Right forelimb (tissue), 1 donor: ENCODE results near the gene ICAM1.

ENCODE experiments used
- DNase-seq: peaks from one replicate; pipeline ENCODE4 v3.0.0-alpha.2; 2018

Gene ICAM1

DNA sequence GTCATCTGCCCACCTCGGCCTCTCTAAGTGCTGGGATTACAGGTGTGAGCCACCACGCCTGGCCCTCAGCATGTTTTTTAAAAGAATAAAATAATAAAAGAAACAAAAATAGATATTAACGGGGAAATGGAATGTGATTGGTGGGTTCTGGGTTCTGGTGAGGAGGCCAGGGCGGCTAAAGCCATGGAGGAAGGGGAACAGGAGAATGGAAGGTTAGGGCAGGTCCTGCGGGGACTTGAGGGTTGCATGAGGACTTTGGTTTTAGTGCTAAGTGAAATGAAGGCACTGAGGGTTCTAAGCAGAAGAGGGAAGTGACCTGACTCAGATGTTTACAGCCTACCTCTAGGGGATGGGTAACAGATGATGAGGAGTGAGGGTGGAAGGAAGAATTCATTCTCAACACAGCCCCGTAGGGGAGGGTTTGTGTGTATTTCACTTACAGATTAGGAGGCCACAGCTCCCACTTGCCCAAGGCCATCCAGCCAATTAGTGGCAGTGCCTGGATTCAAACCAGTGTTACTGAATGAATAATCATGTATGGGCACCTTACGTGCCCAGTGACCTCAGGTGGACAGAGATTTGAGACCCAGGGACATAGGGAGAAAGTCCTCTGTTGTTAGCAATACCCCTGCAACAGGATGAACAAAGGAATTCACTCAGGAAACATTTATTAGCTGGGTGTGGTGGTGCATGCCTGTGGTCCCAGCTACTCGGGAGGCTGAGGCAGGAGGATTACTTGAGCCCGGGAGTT is 25.6 kb upstream of the ICAM1 start:
- DNase-seq: no peak

DNA sequence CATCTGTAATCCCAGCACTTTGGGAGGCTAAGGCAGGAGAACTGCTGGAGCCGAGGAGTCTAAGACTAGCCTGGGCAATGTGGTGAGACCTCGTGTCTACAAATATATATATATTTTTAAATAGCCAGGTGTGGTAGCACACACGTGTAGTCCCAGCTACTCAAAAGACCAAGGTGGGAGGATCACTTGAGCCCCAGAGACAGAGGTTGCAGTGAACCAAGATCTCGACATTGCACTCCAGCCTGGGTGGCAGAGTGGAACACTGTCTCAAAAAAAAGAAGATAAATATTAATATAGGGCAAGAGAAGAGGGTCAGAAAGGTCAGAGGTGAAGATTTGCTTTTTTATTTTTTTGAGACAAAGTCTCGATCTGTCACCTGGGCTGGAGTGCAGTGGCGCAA is 24.4 kb upstream of the ICAM1 start:
- no peak for DNase-seq

DNA sequence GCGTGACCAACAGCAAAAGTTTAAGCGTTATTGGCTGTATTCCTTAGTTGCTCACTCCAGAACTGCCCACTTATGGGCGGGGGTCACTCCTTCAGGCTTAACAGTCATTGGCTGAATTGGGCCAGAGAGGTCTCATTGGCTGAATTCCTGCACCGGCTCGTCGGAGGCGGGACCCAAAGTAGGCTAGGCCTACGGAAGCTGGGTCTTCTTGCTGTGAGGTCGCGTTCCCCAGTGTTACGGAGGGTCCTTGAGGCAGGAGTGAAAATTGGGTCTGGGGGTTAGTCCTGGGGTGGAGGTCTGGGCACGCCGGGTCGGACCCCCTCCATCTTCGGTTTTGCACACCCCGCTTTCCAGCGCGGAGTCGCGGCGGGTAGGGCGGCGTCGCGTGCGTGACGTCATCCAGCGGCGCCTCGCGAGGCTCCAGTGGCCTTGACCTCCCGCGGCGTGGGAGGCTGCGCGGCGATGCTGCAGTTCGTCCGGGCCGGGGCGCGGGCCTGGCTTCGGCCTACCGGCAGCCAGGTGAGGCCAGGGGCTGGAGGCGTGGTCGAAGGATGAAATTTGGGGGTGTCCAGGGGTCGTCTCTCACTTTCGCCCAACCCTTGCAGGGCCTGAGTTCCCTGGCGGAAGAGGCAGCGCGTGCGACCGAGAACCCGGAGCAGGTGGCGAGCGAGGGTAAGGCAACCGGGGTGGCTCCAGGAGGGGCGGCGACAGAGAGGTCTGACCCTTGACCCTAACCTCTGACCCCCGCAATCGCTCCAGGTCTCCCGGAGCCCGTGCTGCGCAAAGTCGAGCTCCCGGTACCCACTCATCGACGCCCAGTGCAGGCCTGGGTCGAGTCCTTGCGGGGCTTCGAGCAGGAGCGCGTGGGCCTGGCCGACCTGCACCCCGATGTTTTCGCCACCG is 18.9 kb upstream of the ICAM1 start, which contains the start of gene MRPL4:
Gene MRPL4 (plus strand): TSS at position 423 of the 903 bp plus-strand sequence. CDS start 40 bp downstream, at position 463.
- DNase-seq: peak; percentile 96

DNA sequence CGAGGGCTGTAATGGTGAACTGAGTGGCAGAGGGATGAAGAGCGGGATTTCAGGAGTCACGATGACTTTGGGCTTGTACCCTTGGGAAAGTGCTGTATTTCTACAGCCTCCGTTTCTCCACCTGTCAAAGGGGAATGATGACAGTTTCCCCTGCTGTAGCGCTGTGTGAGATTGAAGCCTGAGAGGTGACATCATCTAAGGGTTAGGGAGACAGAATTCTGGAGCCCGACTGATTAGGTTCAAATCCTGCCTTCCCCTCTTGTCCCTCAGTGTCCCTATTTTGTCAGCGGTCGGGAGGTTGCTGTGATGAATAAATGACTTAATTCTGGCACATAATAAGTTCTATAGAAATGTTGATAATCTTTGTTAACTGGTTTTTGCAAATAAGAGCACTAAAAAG is 18.2 kb upstream of the ICAM1 start:
- no peak for DNase-seq

DNA sequence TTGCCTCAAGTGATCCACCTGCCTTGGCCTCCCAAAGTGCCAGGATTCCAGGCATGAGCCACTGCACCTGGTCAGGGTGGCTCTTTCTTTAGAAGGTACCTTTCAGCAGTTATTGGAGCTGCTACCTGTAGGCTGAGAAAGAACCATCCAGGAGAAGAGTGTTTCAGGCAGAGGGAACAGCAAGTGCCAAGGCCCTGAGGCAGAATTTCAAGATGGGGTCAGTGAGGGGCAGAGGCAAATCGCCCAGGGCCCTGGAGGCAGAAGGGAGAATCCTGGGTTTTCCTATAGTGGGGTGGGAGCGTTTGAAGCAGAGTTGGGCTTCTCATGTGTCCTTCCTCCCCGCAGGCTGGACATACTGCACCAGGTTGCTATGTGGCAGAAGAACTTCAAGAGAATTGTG is 16.7 kb upstream of the ICAM1 start:
- no peak for DNase-seq

DNA sequence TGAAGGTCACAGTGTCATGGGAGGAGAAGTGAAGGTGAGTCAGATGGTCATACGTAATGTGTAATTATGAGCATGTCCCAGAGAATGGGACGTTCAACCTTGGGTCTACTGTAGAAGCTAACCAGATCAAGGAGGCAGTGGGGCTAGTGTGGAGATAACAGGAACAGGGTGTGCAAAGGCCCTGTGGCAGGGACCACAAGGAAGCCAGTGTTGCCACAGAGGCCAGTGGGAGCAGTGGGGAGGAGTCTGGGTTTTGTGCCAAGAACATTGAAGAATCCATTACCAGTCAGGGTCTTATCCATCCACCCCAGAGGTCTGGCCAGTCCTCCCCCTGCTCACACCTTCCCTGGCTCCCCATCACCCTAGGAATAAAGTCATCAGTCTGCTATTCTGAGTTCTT is 15.6 kb upstream of the ICAM1 start:
- DNase-seq: no peak

DNA sequence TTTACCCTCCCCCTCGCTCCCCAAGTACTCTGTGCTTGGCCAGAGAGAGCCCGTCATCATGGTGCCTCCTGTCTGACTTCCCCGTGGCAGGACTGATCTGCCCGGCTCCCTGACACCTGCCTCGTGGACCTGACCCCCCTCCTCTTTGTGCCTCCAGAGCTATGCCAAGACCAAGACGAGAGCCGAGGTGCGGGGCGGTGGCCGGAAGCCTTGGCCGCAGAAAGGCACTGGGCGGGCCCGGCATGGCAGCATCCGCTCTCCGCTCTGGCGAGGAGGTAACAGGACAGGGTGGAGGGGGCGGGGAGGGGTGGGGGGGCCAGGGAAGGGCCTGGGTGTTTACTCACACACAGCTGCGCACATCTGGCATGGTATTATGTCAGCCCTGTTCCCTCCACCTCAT is 14.4 kb upstream of the ICAM1 start:
- no peak for DNase-seq

DNA sequence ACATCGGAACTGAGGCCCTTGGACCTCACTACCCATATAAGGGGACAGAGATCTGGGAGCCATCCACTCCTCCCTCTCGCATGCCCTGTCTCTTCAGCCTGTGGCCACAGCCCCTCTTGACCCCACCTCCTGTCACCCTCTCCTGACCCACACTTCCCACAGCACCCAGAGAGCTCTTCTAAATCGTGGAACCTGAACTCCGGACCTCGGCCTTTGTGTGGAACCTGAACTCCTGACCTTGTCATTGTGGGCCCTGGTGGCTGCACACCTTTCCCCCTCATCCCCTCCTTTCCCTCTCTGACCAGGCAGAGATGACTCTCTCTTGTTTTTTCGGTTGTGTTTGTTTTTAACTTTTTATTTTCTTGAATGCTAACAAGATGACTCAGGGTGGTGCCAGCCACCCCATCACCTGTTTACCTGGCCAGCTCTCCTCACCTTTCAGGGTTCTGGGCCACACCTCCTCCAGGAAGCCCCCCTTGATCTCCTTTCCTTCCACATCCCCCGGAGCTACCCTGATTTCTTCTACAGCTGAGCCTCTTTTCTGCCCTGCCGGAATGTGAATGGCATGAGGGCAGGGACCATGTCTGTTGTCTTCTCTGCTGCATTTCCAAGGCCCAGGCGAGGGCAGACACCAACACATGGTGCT is 13.8 kb upstream of the ICAM1 start:
- no peak for DNase-seq

DNA sequence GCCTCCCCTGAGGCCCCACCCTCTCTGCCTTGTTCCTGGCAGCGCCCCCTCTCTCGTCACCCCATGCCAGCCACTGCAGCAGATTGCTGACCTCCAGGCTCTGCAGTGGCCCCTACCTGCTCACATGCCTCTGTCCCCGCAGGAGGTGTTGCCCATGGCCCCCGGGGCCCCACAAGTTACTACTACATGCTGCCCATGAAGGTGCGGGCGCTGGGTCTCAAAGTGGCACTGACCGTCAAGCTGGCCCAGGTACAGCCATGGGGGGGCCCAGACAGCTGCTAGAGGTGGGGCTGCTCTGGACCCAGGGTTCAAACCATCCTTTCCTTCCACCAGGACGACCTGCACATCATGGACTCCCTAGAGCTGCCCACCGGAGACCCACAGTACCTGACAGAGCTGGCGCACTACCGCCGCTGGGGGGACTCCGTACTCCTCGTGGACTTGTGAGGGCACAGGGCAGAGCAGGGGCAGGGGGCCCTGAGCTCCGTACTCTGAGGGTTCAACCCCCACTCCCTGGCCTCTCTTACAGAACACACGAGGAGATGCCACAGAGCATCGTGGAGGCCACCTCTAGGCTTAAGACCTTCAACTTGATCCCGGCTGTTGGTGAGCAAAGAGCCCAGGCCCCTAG is 12.7 kb upstream of the ICAM1 start:
- no peak for DNase-seq

DNA sequence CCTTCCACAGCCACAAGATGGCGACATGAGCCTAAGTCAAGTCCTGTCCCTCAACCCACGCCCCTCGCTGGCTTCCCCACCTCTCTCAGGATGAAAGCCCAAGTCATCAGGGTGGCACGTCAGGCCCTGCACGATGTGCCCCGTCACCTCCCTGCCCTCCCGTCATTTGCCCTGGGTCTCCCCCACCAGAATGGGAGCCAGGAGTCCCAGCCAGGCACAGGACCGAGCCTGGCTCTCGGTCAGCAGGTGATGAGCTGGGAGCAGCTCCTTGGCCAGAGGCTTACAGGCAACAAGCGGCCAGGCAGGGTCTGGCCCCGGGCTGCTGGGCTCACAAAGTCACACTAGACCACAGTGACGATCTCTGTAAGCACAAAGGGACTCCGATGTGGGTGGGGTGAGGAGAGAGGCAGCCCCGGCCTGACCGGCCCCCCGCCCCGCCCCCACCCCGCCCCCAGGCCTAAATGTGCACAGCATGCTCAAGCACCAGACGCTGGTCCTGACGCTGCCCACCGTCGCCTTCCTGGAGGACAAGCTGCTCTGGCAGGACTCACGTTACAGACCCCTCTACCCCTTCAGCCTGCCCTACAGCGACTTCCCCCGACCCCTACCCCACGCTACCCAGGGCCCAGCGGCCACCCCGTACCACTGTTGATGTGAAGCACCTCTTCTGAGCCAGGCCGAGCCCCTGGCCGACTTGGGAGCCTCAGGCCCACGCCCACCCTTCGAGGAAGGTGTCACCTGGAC is 11.6 kb upstream of the ICAM1 start:
- DNase-seq: peak; percentile 83

DNA sequence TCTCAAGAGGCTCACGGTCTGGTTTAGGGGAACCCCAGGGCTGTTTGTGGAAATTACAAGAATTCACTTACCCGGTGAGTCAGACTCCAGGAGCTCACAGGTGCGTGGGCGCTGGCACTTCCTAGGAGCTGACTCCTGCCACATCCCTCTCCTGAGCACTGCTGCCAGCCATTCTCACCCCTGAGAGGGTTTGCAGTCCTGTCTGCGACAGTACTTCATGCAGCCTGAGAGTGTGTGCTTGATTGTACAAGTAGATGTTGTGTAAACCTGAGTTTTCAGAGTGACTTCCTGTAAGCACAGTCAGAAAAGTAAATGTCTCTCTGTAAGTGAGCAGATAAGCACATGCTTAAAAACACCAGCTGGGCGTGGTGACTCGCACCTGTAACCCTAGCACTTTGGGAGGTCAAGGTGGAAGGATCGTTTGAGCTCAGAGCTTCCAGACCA is 10.8 kb upstream of the ICAM1 start:
- DNase-seq: no peak

DNA sequence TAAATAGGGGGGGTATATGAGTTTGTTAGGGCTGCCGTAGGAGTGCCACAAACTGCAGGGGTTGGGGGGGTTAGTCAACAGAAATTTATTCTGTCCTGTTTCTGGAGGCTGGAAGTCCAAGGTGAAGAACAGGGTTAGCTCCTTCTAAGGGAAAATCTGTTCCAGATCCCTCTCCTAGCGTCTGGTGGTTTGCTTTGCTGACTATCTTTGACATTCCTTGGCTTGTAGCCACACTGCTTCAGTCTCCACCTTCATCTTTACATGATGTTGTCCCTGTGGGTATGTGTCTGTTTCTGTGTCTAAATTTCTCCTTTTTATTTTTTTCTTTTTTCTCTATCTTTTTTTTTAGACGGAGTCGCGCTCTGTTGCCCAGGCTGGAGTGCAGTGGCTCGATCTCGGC is 8.1 kb upstream of the ICAM1 start:
- no peak for DNase-seq

DNA sequence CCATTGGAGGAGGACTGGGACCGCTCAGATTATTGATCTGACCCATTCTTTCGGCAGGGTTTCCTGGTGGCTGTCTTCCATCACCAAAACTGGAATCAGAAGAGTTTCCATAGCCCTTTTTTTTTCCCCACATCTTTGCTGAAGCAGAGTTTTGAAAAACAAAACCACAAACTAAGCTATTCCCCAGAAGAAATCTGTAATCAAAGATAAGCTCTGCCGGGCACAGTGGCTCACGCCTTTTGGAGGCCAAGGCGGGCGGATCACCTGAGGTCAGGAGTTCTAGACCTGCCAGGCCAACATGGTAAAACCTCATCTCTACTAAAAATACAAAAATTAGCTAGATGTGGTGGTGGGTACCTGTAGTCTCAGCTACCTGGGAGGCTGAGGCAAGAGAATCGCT is 4.2 kb upstream of the ICAM1 start:
- DNase-seq: no peak

DNA sequence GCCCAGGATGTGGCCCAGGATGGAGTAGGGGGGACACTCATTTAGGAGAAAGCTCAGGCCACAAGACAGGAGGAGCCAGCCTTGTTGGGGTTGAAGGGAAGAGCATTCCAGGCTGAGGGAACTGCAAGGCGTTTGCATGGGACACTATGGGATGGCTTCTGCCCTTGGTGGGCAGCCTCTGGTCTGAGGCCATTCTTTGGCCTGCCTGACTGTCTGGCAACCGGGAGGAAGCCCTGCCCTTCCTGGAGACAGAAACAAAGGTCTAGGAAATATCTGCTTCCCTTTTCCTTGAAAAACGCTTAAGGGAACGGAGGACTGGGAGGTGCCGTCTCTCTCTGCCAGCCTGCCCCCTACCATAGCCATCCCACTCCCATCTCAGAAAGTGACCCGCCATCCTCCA is 2.8 kb upstream of the ICAM1 start:
- DNase-seq: no peak

DNA sequence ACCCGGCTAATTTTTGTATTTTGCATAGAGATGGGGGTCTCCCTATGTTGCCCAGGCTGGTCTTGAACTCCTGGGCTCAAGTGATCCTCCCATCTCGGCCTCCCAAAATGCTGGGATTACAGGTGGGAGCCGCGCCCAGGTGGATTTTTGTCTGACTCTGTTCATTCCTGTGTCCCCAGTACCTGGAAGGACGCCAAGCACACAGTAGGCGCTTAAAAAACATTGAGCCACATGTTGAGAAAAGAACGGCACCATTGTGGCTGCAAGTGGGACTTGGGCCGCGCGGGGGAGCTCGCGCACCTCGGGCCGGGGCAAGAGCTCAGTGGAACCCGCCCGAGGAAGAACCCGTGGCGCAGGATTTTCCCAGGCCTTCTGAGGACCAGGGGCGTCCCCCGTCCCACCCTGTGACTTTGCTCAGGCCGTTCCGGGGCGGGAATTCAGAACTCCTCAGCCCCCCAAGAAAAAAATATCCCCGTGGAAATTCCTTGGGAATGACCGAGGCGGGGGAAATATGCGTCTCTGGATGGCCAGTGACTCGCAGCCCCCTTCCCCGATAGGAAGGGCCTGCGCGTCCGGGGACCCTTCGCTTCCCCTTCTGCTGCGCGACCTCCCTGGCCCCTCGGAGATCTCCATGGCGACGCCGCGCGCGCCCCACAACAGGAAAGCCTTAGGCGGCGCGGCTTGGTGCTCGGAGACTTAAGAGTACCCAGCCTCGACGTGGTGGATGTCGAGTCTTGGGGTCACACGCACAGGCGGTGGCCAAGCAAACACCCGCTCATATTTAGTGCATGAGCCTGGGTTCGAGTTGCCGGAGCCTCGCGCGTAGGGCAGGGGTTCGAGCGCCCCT is 1.4 kb upstream of the ICAM1 start:
- DNase-seq: peak; percentile 92

DNA sequence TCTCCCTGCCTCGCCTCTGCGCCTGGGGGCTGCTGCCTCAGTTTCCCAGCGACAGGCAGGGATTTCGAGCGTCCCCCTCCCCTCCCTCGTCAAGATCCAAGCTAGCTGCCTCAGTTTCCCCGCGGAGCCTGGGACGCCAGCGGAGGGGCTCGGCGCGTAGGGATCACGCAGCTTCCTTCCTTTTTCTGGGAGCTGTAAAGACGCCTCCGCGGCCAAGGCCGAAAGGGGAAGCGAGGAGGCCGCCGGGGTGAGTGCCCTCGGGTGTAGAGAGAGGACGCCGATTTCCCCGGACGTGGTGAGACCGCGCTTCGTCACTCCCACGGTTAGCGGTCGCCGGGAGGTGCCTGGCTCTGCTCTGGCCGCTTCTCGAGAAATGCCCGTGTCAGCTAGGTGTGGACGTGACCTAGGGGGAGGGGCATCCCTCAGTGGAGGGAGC is 722 bp upstream of the ICAM1 start:
- DNase-seq: no peak

DNA sequence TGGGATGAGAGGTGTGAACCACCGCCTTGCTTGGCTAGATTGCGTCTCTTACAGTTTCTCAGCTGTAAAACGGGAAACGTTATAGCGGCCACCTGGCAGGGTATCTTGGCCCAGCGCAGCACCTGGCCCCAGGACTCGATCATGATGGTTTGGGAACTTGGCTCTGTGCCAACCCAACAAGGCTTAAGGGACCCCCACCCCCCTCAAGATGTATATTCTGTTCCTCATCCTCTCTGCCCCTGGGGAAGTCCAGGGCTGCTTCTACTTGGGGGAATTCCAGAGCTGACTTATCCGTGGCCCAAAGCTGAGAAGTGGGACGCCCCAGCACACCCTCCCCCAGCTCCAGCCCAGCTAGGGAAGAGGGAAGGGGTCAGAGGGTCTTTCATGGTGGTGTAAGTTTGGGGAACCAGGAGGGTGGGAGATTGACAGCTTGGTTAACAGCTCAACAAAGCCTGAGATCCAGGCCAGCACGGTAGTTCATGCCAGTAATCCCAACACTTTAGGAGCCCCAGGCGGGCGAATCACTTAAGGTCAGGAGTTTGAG is 695 bp downstream of the ICAM1 start:
- DNase-seq: no peak

DNA sequence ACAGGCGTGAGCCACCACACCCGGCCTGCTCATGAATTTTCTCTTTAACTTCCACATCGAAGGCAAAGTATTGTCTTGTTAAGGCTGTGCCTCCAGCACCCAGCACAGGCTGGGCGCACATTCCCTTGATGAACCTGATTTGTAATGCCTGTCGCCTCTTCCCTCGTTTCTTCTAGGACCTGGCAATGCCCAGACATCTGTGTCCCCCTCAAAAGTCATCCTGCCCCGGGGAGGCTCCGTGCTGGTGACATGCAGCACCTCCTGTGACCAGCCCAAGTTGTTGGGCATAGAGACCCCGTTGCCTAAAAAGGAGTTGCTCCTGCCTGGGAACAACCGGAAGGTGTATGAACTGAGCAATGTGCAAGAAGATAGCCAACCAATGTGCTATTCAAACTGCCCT is 3.7 kb downstream of the ICAM1 start:
- no peak for DNase-seq

DNA sequence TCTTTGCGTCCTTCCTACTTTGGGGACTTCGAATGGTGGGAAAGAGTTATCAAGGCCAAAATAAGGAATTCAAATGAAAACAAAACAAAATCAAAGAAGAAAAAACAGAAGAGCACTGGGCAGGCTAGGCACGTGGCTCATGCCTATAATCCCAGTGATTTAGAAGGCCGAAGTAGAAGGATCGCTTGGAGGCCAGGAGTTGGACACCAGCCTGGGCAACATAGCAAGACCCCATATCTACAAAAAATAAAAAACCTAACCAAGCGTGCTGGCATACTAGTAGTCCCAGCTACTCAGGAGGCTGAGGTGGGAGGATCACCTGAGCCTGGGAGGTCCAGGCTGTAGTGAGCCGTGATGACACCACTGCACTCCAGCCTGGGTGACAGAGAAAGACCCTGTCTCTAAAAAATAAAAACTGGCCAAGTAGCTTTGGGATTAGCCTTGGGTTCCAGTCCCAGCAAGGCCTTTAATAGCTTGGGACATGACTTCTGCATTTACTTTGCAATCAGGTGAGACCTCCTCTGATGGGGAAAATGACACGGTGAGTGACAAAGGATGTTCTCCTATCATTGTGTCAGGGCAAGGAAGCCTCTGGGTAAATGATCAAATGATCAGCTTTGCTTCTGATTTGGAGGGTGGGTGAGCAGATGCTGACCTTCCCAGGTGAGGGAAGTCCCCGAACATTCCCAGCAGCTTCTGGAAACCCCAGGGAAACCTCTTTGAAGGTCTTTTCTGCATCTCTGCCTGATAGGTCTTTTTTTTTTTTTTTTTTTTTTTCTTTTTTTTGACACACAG is 7.1 kb downstream of the ICAM1 start:
- no peak for DNase-seq

DNA sequence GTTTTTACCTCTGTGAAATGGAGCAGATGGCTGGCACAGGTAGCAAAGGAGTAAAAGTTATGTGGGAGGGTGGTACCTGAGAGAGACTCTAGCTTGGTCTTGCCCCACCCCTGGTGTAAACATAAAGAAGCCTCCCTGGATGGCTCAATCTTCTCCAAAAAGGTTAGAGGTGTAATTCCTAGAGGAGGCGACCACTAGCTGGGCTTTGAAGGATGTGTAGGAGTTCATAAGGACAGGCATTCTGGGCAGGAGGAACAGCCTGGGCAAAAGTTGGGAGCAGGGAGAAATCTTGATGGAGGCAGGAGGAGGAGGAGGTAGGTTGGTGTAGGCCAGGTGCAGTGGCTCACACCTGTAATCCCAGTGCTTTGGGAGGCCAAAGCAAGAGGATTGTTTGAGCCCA is 8.0 kb downstream of the ICAM1 start:
- no peak for DNase-seq
